GM21515 (cell line): ENCODE data around the gene SDF2L1.
"Not testable (repeated sequence)": the region's sequence is repeated elsewhere in the genome, so short reads cannot be mapped to it uniquely, and the experiment has no call there.

Experiments used
- ATAC-seq: cut with Tn5 transposase; IDR thresholded peaks from one replicate; pipeline ENCODE4 v1.9.1; 2021; ENCODE audit not compliant: unreplicated experiment

SDF2L1 gene

GRCh38 chr22:21684492-21685163, 42.5 kb downstream of the SDF2L1 start:
- ATAC-seq, result no peak

GRCh38 chr22:21685164-21685513, 43.0 kb downstream of the SDF2L1 start:
- no peak for ATAC-seq

GRCh38 chr22:21686193-21686608, 44.1 kb downstream of the SDF2L1 start:
- no peak for ATAC-seq

GRCh38 chr22:21686634-21687393, 44.7 kb downstream of the SDF2L1 start:
- ATAC-seq, result no peak

- ATAC-seq, result no peak
Measured at GRCh38 chr22:21687685-21688259, 45.7 kb downstream of the SDF2L1 start.

GRCh38 chr22:21688341-21688705, 46.2 kb downstream of the SDF2L1 start:
- ATAC-seq, result no peak

GRCh38 chr22:21688706-21689381, 46.7 kb downstream of the SDF2L1 start:
- ATAC-seq, result no peak

- ATAC-seq, result no peak
Measured at GRCh38 chr22:21690401-21690801, 48.3 kb downstream of the SDF2L1 start.

GRCh38 chr22:21691816-21692215, 49.7 kb downstream of the SDF2L1 start:
- no peak for ATAC-seq

GRCh38 chr22:21692856-21693255, 50.8 kb downstream of the SDF2L1 start:
- ATAC-seq, result not testable (repeated sequence)

- ATAC-seq, result no peak
Measured at GRCh38 chr22:21693333-21693998, 51.4 kb downstream of the SDF2L1 start.
